Stromal cell of bone marrow (primary cell): Measurements from ENCODE around the gene RASSF4.
A peak's percentile ranks its signal among the peaks of the same experiment; 100 is the strongest.

Source experiments
- DNase-seq: peaks from one replicate; pipeline ENCODE4 v3.0.0-alpha.2; 2012; ENCODE audit warnings: low read depth

The RASSF4 gene, protein sequence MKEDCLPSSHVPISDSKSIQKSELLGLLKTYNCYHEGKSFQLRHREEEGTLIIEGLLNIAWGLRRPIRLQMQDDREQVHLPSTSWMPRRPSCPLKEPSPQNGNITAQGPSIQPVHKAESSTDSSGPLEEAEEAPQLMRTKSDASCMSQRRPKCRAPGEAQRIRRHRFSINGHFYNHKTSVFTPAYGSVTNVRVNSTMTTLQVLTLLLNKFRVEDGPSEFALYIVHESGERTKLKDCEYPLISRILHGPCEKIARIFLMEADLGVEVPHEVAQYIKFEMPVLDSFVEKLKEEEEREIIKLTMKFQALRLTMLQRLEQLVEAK

DNA sequence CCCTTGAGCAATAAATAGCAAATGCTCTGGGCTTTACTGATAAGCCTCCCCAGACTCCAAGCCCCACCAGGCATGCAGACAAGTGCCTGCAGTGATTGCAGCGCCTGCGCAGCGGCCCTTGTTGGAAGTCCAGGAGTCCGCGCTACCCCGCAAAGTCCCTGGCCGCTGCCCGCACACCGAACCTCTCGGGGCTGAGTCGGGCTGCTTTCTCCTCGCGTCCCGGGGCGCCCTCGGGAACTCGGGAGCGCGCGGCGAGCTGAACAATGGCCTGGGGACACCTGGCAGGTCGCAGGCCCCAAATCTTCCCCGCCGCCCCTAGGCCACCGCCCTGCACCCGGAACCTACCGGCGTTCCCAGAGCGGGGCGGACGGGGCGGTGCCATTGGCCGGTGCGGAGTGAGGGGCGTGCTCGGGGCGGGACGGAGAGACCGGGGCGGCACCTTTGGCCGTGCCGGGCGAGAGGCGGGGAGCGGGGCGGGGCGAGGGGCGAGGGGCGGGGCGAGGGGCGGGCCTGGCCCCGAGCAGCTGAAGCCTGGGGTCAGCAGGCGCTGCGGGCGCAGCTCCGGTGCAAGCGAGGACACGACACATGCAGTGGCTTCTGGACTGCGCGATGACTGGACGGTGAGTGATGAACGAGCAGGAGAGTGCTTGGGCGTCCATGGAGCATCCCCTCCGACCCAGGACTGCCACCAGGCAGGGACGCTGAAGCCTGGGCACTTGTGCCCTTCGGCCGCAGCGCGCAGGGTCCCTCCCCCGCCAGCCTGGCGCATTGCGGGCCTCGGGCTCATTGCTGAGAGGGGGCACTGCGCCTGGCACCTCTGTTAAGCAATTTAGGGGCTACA, at the start of gene RASSF4:
RASSF4 (plus strand) TSS at position 556 of the 841 bp plus-strand sequence. CDS start 10,401 bp downstream, outside the sequence.
- DNase-seq, result peak; percentile 65

DNA sequence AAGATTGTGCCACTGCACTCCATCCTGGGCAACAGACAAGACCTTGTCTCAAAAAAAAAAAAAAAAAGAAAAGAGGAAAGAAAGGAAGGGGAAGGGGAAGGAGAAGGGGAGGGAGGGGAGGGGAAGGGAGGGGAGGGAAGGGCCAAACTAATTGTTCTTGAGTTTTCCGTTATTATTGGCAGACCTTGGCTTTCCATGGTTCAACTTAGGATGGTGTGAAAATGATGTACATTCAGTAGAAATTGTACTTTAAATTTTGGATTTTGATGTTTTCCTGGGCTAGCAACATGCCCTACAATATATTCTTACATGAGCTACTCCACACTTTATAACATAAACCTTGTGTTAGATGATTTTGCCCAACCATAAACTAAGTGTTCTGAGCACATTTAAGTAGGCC, 49.7 kb upstream of the RASSF4 start:
- DNase-seq, result no peak

DNA sequence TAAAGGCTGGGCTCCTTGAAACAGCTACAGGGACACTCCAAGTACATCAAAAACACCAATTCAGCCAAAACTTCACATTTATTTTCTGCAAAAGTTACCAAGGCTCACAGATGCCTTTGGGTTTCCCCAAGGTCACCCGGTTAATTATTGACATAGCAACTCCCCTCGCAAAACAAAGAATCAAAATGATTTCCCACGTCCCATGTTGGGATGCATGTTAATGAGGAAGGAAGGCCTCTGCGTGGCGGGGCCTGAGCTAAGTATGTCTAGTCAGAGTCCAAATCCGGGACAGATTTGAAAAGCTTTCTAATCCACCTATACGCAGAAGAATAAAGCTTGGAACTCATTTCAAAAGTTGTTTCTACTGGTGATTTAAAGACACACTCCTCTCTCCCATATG, 49.0 kb upstream of the RASSF4 start:
- no peak for DNase-seq

- DNase-seq, result no peak
These were observed 48.5 kb upstream of the RASSF4 start, which contains the start of gene TMEM72 for GRCh38 chr10:44911081-44911540. TMEM72 (plus strand) TSS chr10:44911337; CDS start chr10:44911513, 176 bp downstream.

GRCh38 chr10:44911951-44912350, 47.7 kb upstream of the RASSF4 start:
- DNase-seq, result no peak

- no peak for DNase-seq
These were observed 46.1 kb upstream of the RASSF4 start for GRCh38 chr10:44913350-44914081.

- no peak for DNase-seq
These were observed 44.7 kb upstream of the RASSF4 start for GRCh38 chr10:44914891-44915290.

GRCh38 chr10:44916429-44916828, 43.2 kb upstream of the RASSF4 start:
- DNase-seq, result no peak

DNA sequence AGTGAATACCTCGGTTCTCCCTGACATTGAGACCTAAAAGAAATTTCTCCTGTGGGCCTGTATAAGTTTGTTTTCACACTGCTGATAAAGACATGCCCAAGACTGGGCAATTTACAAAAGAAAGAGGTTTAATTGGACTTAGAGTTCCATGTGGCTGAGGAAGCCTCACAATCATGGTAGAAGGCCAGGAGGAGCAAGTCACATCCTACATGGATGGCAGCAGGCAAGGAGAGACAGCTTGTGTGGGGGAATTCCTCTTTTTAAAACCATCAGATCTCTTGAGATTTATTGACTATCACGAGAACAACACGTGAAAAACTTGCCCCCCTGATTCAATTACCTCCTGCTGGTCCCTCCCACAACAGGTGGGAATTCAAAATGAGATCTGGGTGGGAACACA, 41.8 kb upstream of the RASSF4 start:
- DNase-seq, result no peak

DNA sequence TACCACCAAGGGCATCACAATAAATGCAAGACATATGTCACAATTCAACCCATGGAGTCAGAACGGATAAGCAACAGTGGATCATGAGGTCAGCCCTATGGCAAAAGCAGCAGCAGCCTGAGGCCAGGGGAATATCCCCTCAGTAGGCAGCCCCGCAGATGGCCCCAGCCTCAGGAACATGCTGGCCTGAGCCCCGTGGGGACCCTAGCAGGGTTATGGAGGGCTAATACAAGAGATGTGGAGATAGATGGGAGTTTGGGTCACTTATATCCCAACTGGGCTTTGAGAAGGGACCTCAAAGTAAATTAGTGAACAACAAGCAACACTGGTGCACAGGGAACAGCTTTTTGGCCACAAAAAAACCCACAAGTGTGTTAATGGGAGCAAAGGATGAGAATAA, 39.4 kb upstream of the RASSF4 start:
- no peak for DNase-seq

- DNase-seq, result no peak
These were observed 38.5 kb upstream of the RASSF4 start for GRCh38 chr10:44921061-44921460.

GRCh38 chr10:44921506-44921905, 38.1 kb upstream of the RASSF4 start:
- no peak for DNase-seq

- DNase-seq, result no peak
These were observed 37.6 kb upstream of the RASSF4 start for GRCh38 chr10:44922021-44922420.

DNA sequence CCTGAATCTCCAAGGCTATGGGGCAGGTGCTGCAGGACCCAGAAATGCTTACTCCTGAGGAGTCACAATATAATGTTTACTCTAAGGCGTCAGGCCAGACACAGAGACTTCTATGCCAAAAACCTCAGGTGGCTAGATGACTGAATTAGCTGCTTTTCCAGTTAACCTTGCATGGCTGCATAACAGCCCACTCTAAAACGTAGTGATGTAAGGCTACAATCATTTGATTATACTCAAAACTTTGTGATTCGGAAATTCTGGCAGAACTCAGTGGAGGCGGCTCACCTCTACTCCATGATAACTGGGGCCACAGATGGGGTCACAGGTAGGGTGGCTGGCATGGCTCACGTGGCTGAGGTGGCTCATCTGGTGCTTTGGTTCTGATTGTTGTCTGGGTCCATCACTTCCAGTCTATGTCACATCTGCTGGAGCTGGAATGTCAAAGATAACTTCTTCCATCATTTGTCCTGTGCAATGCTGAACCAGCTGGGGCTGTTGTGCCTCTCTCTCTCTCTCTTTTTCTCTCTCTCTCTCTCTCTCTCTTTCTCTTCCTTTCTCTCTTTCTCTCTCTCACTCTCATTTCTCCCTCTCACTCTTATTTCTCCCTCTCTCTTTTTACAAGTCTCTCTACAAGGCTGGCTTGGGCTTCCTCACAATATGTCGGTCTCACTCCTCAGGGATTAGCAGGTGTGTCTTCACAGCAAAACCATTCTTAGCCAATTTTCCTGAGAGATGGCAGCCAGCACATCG, 36.6 kb upstream of the RASSF4 start:
- DNase-seq, result no peak

DNA sequence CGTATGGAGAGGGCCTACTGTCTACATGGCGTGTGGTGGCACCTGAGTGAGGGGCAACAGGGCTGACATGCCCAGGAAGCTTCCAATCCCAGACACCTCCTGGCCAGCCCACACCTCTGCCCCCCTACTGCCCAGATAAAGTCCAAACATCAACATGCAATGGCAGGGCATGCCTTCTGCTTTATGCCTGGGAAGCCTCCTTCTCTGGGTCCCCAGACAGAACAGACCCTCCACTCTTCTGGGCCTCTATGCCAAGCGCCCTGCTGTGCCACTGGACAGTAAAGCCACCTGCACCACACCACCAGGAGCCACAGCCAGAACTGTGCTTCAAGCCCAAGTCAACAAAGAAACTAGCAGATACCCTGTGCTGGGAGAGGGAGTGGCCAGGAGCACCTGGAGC, 36.0 kb upstream of the RASSF4 start:
- DNase-seq, result no peak

DNA sequence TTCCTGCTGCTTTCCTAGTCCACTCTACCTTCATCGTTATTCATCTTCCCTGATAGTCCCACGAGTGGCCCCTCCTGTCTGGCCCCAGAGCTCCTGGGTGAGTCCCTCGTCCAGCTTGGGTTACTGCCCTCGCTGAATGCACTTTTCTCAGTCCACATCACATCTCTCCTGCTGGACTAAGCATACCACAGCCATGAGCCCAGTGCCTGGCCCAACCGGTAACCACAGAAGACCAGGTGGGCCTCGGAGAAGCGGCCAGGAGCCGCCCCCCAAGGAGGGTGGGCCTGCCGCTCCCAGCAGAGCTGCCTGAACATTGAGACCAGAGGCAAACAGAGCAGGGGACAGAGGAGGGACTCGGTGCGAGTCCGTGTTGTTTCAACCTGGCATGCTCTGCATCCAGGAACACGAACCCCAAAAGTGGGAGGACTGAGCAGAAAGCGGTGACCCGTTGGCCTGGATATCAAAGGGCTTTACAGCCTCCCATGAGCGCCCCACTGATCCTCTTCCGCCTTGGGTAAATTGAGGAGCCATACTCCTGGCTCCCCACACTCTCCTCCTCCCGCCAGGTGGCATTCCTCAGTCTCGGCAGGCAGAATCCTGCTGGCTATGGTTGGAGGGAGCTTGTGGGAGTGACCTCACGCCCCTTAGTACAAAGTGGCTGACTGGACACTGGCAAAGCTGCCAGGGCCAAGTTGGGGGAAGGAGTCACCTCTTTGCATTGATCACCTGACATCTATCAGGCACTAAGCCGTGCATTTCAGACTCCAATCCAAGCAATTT, 35.2 kb upstream of the RASSF4 start:
- no peak for DNase-seq

GRCh38 chr10:44925224-44925623, 34.4 kb upstream of the RASSF4 start:
- no peak for DNase-seq

DNA sequence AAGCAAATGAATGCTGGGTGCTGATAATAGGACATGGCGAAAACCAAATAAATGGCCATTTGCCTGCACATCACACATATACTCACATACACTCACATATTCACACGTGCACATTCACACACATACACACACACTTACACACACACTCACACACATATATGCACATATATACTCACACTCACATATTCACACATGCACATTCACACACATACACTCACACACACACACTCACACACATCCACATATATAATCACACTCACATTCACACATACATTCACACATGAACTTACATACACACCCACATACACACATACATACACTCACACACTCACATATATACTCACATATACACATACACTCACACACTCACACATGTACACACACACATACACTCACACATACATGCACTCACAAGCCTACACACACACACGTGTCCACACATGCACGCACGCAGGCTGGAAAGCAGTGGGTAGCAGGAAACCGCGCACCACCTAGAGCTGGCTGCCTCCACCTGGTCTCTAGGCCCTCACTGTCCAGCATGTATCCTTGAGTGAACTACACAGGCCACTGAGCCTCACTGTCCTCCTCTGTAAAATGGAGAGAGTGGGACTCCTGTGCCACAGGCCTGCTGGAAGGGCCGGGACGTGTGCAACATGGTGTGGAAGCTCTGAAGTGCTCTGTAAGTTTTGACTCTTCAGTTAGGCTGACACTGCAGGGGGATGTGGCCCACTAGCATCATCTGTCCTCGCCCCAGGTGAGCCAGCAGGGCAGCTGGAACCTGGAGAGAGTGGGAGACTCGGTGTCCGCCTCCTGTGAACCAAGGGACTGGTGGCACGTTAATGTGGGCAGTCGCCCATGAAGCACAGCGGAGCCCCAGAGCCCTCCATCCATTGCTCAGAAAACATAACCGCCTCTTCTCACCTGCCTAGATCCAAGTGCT, 33.5 kb upstream of the RASSF4 start:
- no peak for DNase-seq

DNA sequence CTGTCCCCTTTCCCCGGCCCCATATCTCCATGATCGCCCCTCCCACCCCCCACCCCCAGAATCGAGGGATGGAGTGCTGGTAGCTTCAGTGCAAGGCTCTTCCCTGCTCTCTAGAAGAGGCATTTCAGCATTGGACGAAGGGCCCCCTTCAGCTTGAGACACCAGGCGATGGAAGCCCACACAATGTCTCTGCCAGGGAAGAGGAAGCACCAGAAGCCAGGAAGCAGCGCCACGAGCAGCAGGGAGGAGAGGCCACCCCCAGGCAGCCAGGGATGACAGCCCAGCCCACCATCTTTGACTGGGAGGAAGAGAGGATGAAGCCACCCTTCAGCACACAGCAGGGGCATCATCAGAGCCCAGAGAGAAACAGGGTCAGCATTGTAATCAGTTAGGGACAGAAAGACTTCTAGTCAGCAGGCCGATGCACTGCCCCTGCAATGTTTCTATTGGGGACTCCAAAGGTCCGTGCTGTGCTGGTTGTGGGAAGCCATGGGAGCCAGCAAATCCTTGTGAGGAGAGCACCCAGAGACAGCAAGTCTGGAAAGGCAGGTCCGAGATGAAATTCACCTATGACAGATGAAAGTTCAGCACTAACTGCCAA, 32.8 kb upstream of the RASSF4 start:
- no peak for DNase-seq
